GM19239 (cell line): ENCODE data around the gene DCPS.
"Not testable (repeated sequence)": the region's sequence is repeated elsewhere in the genome, so short reads cannot be mapped to it uniquely, and the experiment has no call there.

Experiments used
- DNase-seq: peaks from one replicate; pipeline ENCODE4 v3.0.0; 2011; ENCODE audit warnings: low spot score; ENCODE audit not compliant: insufficient read length
- FAIRE-seq: peaks from 2 replicates; lab custom pipeline; 2011; peaks lifted over from hg19 to GRCh38; lab: Jason Lieb, UNC

DCPS gene

GRCh38 chr11:126303623-126304456 lies at the start of gene DCPS:
Gene DCPS, plus strand, starts transcription at chr11:126304060. Its CDS starts 21 bp downstream, at chr11:126304081.
- peak; percentile 84 for DNase-seq
- FAIRE-seq: peak; percentile 89

GRCh38 chr11:126254819-126255218 lies 49.0 kb upstream of the DCPS start:
- FAIRE-seq (no peak), DNase-seq (no peak)

GRCh38 chr11:126255507-126255906 lies 48.4 kb upstream of the DCPS start:
- FAIRE-seq, DNase-seq: not testable (repeated sequence)

- DNase-seq (no peak), FAIRE-seq (no peak)
Observed at GRCh38 chr11:126256216-126256615, 47.6 kb upstream of the DCPS start.

- DNase-seq: no peak
- no peak for FAIRE-seq
Observed at GRCh38 chr11:126257144-126257543, 46.7 kb upstream of the DCPS start.

GRCh38 chr11:126257764-126258163 lies 46.1 kb upstream of the DCPS start:
- DNase-seq: no peak
- no peak for FAIRE-seq

GRCh38 chr11:126262216-126262615 lies 41.6 kb upstream of the DCPS start:
- no peak for DNase-seq
- no peak for FAIRE-seq

- DNase-seq: no peak
- FAIRE-seq: no peak
Observed at GRCh38 chr11:126263489-126263888, 40.4 kb upstream of the DCPS start.

- DNase-seq: no peak
- FAIRE-seq: no peak
Observed at GRCh38 chr11:126265811-126266210, 38.0 kb upstream of the DCPS start.

- FAIRE-seq (peak; percentile 42), DNase-seq (no peak)
Observed at GRCh38 chr11:126267650-126268049, 36.2 kb upstream of the DCPS start.

- DNase-seq (no peak), FAIRE-seq (no peak)
Observed at GRCh38 chr11:126268361-126268707, 35.5 kb upstream of the DCPS start.

- FAIRE-seq (peak; percentile 99), DNase-seq (peak; percentile 99)
Observed at GRCh38 chr11:126268708-126269579, 34.9 kb upstream of the DCPS start, which contains the start of the genes FOXRED1 and SRPRA. Gene FOXRED1, plus strand, starts transcription at chr11:126269154. Its CDS starts 53 bp downstream, at chr11:126269207. Gene SRPRA, minus strand, starts transcription at chr11:126268895. Its CDS starts 91 bp downstream, at chr11:126268804.

GRCh38 chr11:126277322-126277721 lies 26.5 kb upstream of the DCPS start:
- FAIRE-seq (no peak), DNase-seq (no peak)

- FAIRE-seq: no peak
- DNase-seq: no peak
Observed at GRCh38 chr11:126277780-126278179, 26.1 kb upstream of the DCPS start.

GRCh38 chr11:126279191-126279590 lies 24.7 kb upstream of the DCPS start:
- FAIRE-seq (no peak), DNase-seq (no peak)

GRCh38 chr11:126280595-126280994 lies 23.3 kb upstream of the DCPS start:
- no peak for FAIRE-seq
- no peak for DNase-seq

- no peak for FAIRE-seq
Observed at GRCh38 chr11:126281245-126281644, 22.6 kb upstream of the DCPS start.

GRCh38 chr11:126281666-126282175 lies 22.1 kb upstream of the DCPS start:
- no peak for FAIRE-seq
- no peak for DNase-seq

More at GRCh38 chr11:126281245-126281644, 22.6 kb upstream of the DCPS start:
- DNase-seq: no peak

- no peak for DNase-seq
- FAIRE-seq: peak; percentile 48
Observed at GRCh38 chr11:126282361-126282735, 21.5 kb upstream of the DCPS start.

GRCh38 chr11:126282736-126283591 lies 20.9 kb upstream of the DCPS start, which contains the start of gene TIRAP:
Gene TIRAP, plus strand, starts transcription at chr11:126283093. Its CDS starts 7,802 bp downstream, at chr11:126290895.
- DNase-seq (peak; percentile 66), FAIRE-seq (peak; percentile 72)
